Right hindlimb (tissue), 1 donor: ENCODE data around the gene PRAMEF25.
"Not testable (repeated sequence)": the region's sequence is repeated elsewhere in the genome, so short reads cannot be mapped to it uniquely, and the experiment has no call there.

Source experiments
- DNase-seq: peaks from one replicate; pipeline ENCODE4 v3.0.0-alpha.2; 2018

The PRAMEF25 gene

GRCh38 chr1:13070474-13070873 lies at the start of gene PRAMEF25:
Gene PRAMEF25 (plus strand): TSS chr1:13070774. CDS start chr1:13073694, 2,920 bp downstream.
- not testable (repeated sequence) for DNase-seq

GRCh38 chr1:13056475-13056874 lies 14.1 kb upstream of the PRAMEF25 start, which contains the start of gene PRAMEF27:
Gene PRAMEF27 (minus strand): TSS chr1:13056575. CDS start chr1:13053659, 2,916 bp downstream.
- not testable (repeated sequence) for DNase-seq

DNA sequence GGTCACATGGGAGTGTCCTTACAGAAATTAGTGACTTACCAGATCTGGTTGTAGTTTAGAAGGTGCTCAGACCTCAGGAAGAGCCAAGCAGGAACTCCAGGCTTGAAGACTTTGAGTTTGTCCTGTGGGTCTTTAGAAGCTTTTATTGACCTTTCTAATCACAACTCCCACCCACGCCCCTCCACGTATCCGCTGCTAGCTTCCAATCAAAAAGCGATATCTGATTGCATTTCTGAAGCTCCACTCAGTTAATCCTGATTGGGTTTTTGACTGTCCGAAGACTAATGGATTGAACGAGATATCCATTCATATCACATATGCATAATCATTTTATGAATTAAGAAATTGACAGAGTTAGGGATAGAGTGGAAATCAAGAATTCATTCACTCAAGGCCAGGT lies 46.2 kb downstream of the PRAMEF25 start, which contains the start of gene HNRNPCL2:
Gene HNRNPCL2 (minus strand): TSS at position 101 of the 400 bp plus-strand sequence. CDS start 454 bp downstream, outside the sequence.
- not testable (repeated sequence) for DNase-seq
